GM21526 (cell line): ENCODE results near the gene NAPSA.
"Not testable (repeated sequence)": the region's sequence is repeated elsewhere in the genome, so short reads cannot be mapped to it uniquely, and the experiment has no call there.

Experiments
- ATAC-seq: cut with Tn5 transposase; IDR thresholded peaks from one replicate; pipeline ENCODE4 v1.9.1; 2021; ENCODE audit warnings: moderate library complexity; ENCODE audit not compliant: unreplicated experiment, low FRiP score

Gene NAPSA

DNA sequence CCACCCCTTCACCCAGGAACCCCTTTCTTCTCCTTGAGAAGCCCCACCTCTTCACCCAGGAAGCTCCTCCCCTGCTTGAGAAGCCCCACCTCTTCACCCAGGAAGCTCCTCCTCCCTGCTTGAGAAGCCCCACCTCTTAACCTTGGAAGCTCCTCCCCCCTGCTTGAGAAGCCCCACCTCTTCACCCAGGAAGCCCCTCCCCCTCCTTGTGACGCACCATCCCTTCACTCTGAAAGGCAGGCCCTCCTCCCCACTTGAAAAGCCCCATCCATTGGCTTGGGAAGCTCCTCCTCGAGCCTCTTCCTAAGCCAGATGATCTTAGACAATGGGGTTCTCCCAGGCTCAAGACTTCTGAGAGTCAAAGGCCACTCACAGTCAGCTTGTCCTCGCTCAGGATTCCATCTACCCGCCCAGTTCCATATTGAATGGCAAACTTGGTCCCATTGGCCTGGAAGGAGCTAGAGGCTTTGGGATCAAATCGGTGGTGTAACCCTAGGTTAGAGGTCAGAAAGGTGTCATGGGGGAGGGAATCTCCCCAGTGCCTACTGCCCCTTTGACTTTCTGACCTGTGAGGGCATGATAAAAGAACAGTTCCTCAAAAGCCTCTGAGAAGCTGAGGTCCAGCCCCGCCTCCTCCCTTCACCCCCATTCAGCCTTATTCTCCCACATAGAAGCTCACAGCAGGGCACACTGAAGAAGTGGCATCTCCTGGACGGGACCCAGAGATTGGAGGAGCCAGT lies 4.0 kb downstream of the NAPSA start:
- ATAC-seq, result no peak

- no peak for ATAC-seq
Observed at GRCh38 chr19:50359328-50359818, 6.1 kb downstream of the NAPSA start.

DNA sequence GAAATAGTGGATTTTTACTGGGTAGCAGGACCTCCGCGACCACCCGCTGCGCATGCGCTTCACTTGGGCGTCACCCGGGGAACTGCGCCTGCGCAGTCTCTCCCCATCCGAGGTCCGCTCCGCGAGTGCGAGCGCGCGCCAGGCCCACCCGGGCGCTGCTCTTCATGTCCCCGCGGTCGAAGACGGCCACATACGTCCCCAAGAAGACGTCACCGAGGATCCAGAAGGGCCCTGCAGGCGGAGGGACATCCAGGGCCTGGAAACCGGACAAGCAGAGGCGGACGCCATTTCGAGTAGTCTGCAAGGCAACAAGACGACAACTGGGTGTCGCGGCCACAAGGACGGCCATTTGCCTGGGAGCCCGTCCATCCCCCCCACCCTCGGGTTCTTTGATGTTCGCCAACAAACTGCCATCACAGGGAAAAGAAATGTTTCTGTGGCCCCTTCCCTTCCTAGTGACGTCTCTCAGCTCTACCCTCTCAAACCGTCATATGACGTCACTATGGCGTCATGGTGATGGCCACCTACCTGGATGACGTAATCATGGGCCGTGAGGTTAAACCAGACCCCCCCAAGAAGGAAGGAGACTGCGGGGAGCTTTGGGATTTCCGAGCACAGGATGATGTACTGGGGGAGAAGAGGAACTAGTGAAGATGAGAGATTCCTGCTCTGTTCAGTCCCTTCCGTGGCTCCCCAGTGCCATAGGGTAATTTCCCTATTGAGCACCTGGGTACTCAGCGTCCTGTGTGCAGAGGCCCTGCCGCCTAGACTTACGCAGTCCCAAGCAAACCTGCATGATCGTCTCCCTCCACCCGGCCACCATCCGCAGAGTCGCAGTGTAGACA lies 6.7 kb downstream of the NAPSA start:
- no peak for ATAC-seq

- no peak for ATAC-seq
Observed at GRCh38 chr19:50357178-50358100, 8.0 kb downstream of the NAPSA start.

DNA sequence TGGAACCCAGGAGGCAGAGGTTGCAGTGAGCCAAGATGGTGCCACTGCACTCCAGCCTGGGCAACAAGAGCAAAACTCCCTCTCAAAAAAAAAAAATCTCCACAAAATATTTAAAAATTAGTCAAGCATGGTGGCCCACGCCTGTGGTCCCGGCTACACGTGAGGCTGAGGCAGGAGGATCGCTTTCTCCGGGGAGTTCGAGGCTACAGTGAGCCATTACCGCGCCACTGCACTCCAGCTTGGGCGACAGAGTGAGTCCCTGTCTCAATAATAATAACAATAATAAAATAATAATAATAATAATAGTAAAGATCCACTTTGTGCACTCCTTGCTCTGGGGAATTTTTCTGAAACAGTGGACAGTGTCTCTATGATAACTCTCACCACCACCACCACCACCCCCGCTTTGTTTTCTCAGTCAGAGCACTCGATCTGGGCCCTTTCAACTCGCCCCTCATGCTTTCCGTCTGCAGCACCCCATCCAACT lies 8.7 kb downstream of the NAPSA start:
- ATAC-seq, result no peak

- ATAC-seq, result not testable (repeated sequence)
Observed at GRCh38 chr19:50353487-50353880, 12.0 kb downstream of the NAPSA start.

DNA sequence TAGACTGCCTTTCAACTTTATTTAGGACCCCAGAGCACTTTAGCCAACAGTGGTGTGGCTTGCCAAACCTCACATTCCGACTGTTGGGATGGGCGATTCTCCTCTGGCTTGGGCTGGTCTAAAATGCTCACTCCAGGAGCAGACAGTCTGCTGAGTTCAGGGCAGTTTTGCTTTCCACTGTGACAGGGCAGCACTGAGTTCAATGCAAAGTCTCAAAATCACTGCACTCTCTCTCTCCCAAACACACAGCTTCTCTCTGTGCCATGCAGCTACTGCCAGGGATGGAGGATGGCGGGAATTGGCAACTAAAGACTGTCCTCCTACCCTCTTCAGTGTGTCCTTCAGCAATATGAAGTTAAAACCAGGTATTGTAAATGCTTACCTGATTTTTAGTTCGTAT lies 13.2 kb downstream of the NAPSA start:
- ATAC-seq, result no peak

DNA sequence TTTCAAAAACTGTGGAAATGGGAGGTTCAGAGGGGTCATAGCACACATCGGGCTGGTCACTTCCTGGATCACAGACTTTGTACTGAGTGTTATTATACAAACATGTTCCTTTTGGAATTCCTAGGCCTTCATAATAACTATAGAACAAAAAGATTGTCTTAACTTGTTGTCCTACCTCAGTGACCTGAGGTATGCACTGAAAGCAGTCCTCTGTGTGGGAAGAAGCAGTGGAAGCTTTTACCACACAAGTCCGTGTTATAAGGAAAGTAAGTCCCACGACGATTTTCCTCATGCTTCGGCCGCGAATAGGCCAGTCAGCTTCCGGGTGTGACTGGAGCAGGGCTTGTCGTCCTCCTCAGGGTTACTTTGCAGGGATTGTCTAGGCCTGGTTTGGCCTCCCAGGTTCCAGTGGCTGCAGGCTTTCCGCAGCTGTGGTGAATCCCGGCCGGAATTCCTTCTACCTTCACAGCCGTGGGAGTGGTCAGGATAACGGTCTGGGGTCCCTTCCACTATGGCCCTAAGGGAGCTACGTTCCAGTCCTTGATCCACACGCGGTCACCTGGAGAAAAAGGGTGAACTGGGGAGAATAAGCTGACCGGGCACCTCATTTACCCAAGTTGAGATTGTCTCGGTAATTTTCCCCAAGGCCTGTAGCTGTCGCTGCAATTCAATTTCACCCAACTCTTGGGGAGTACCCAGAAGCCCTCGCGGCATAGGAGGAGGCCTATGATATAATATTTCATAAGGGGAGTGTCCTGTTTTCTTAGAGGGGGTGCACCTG lies 16.0 kb downstream of the NAPSA start:
- ATAC-seq, result no peak

DNA sequence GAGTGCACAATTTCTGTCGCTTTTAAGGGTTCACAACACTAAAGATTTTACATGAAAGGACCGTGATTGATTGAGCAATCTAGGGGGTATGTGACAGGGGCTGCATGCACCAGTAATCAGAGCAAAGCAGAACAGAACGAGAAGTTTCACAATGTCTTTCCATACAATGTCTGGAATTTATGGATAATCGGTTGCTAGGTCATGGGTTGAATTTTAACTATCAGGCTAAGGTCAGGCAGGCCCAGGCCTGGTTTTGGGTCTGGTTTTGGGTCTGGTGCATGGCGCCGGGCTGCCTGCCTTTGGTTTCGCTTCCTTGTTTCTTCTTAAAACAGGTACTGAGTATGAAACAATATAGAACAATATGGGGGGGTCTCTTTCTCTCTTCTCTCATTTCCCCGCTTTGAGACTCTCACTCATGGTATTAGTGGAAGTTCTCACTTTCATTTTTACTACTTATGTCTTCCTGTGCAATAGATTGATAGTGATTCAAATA lies 18.3 kb downstream of the NAPSA start:
- ATAC-seq, result peak; percentile 45

- ATAC-seq, result no peak
Observed at GRCh38 chr19:50344661-50345318, 20.6 kb downstream of the NAPSA start.

GRCh38 chr19:50341091-50341564 lies 24.3 kb downstream of the NAPSA start:
- ATAC-seq, result no peak

GRCh38 chr19:50340331-50340730 lies 25.1 kb downstream of the NAPSA start:
- ATAC-seq, result no peak

- not testable (repeated sequence) for ATAC-seq
Observed at GRCh38 chr19:50337031-50337430, 28.4 kb downstream of the NAPSA start.

GRCh38 chr19:50334741-50335421 lies 30.6 kb downstream of the NAPSA start:
- no peak for ATAC-seq

- ATAC-seq, result peak; percentile 20
Observed at GRCh38 chr19:50333737-50334617, 31.5 kb downstream of the NAPSA start.

GRCh38 chr19:50333235-50333736 lies 32.2 kb downstream of the NAPSA start:
- ATAC-seq, result peak; percentile 36
